Measurements from ENCODE around the gene AGPAT2. TPM values are rescaled to one million over a fixed set of nuclear protein-coding genes. Genes with fewer than 3 reads are reported as not detected.
"Not testable (repeated sequence)": the region's sequence is repeated elsewhere in the genome, so short reads cannot be mapped to it uniquely, and the experiment has no call there.

AGPAT2 gene
- total and polyA plus RNA-seq, 7 experiments from 2014 or later = 2.3 to 20.6 (median 12.0) TPM

DNA sequence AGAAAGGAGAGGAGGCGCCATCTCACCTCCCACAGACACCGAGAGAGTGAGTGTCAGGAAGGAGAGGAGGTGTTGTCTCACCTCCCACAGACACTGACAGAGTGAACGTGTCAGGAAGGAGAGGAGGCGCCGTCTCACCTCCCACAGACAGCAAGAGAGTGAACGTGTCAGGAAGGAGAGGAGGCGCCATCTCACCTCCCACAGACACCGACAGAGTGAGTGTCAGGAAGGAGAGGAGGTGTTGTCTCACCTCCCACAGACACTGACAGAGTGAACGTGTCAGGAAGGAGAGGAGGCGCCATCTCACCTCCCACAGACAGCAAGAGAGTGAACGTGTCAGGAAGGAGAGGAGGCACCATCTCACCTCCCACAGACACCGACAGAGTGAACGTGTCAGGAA, 55.2 kb downstream of the AGPAT2 start:
- not testable (repeated sequence) for H3K4me3 Mint-ChIP-seq; H3K4me1 ChIP-seq (ENCODE audit: control insufficient read depth in 2 of 2, insufficient read depth in 2 of 2, low read length in 2 of 2); H3K27me3 Mint-ChIP-seq; H3K27me3 ChIP-seq (ENCODE audit: control insufficient read depth in 2 of 2, insufficient read depth in 2 of 2, low read length in 2 of 2); ATAC-seq; H3K4me3 ChIP-seq (ENCODE audit: low read length); H3K27ac ChIP-seq (ENCODE audit: low read depth, low read length); H3K36me3 ChIP-seq (ENCODE audit: control insufficient read depth in 2 of 3, insufficient read depth in 3 of 3, low read length in 3 of 3); H3K9me3 Mint-ChIP-seq; H3K9me3 ChIP-seq (ENCODE audit: control insufficient read depth in 2 of 3, low read length in 3 of 3); H3K36me3 Mint-ChIP-seq; H3K4me1 Mint-ChIP-seq; H3K27ac Mint-ChIP-seq
- intact Hi-C loops (cut with micrococcal nuclease) = loop anchor here (5.0 kb wide), 2 partner anchors 230 to 320 kb away; partner anchors contain the start of gene SNAPC4 (in 1 of the 2)
- ChIA-PET CTCF (interaction anchor here (0.6 to 1.4 kb wide), 7 partner anchors 24 to 561 kb away, joined by 3 to 55 read pairs (median 3); no protein-coding TSS in a partner anchor), POLR2A (interaction anchor here (0.6 to 1.1 kb wide), 4 partner anchors 93 to 148 kb away, joined by 3 to 6 read pairs (median 4); no protein-coding TSS in a partner anchor)
- peak in 3 of 9 donors; percentile 16 to 31 (median 30) for DNase-seq

DNA sequence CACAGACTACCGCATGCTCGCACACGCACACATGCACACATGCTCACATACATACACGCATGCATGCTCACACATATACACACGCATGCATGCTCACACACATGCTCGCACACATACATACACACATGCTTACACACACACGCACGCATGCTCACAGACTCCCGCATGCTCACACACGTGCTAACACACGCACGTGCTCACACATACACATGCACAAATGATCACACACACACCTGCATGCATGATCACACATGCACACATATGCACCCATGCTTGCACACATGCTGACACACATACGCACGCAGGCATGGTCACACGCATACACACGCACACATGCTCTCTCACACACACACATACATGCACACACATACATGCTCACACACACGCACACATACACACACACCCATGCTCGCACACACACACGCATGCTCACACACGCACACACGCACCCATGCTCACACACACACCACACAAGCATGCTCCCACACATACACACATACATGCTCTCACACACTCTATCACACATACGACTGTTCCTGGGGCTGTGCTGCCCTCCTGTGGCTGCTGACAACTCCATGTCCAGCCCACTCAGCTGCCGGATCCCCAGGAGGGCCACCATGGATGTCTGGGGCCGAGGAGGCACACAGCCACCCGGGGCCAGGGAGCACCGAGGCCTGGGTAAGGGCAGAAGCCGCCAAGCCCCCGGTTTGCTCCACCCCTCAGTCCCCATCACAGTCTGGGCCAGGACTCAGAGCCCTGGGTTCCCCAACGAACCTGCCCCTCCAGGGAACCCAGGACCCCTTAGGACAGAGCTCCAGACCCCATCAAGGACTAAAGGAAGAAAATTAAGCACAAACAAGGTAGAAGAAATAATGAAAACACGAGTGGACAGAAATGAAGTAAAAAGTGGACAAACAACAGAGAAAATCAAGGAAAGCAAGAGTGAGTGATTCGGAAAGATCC, 55.9 kb downstream of the AGPAT2 start:
- ATAC-seq = peak; percentile 98
- CTCF ChIA-PET = interaction anchor here (0.6 to 1.4 kb wide), 7 partner anchors 25 to 562 kb away, joined by 3 to 55 read pairs (median 3); no protein-coding TSS in a partner anchor
- peaks cover 0 to 4% (median 0%) of the 10 kb centered on the region in 7 donors for H3K4me1 Mint-ChIP-seq

DNA sequence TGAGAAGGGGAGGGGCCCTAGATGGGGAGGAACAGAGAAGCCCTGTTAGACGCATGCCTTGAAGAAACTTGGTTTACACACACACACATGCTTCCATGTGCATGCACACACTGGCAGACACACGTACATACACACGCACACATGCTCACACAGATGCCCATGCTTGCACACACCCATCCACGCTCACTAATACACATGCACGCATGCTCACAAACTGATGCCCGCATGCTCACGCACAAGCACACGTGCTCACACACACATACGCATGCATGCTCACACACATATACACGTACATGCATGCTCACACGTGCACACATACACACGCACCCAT, 56.6 kb downstream of the AGPAT2 start:
- Mint-ChIP-seq H3K4me1 (peaks cover 0 to 4% (median 0%) of the 10 kb centered on the region in 7 donors), H3K9me3 (peaks cover 0 to 1% (median 0%) of the 10 kb centered on the region in 11 donors), H3K27ac (no peak overlapping the region), H3K36me3 (no peaks in the 10 kb centered on the region), H3K4me3 (no peak overlapping the region), H3K27me3 (peaks cover 0 to 5% (median 0%) of the 10 kb centered on the region in 5 donors)
- H3K9me3 ChIP-seq (ENCODE audit: control insufficient read depth in 2 of 3, low read length in 3 of 3) = no peaks in the 10 kb centered on the region
- peaks cover 0 to 9% of the 10 kb centered on the region in 2 donors for H3K4me1 ChIP-seq (ENCODE audit: control insufficient read depth in 2 of 2, insufficient read depth in 2 of 2, low read length in 2 of 2)
- CTCF ChIA-PET = interaction anchor here (0.6 to 7.0 kb wide), 2 partner anchors 80 to 143 kb away, joined by 3 to 75 read pairs; no protein-coding TSS in a partner anchor
- no peak overlapping the region for H3K27ac ChIP-seq (ENCODE audit: low read depth, low read length)
- intact Hi-C loops (cut with micrococcal nuclease) = loop anchor here (2.0 to 5.0 kb wide), 4 partner anchors 14 to 318 kb away; partner anchors contain the start of gene SNAPC4 (in 1 of the 2)
- DNase-seq (no peak), ATAC-seq (no peak)
- H3K27me3 ChIP-seq (ENCODE audit: control insufficient read depth in 2 of 2, insufficient read depth in 2 of 2, low read length in 2 of 2) = no peaks in the 10 kb centered on the region
- no peak overlapping the region for H3K4me3 ChIP-seq (ENCODE audit: low read length)
- no peaks in the 10 kb centered on the region for H3K36me3 ChIP-seq (ENCODE audit: control insufficient read depth in 2 of 3, insufficient read depth in 3 of 3, low read length in 3 of 3)
- POLR2A ChIA-PET = no interaction called here

More for the DNA sequence above, 55.9 kb downstream of the AGPAT2 start:
- Histone ChIP-seq H3K4me1 (ENCODE audit: control insufficient read depth in 2 of 2, insufficient read depth in 2 of 2, low read length in 2 of 2) (peaks cover 0 to 9% of the 10 kb centered on the region in 2 donors), H3K27ac (ENCODE audit: low read depth, low read length) (no peak overlapping the region), H3K9me3 (ENCODE audit: control insufficient read depth in 2 of 3, low read length in 3 of 3) (no peaks in the 10 kb centered on the region), H3K27me3 (ENCODE audit: control insufficient read depth in 2 of 2, insufficient read depth in 2 of 2, low read length in 2 of 2) (no peaks in the 10 kb centered on the region), H3K36me3 (ENCODE audit: control insufficient read depth in 2 of 3, insufficient read depth in 3 of 3, low read length in 3 of 3) (no peaks in the 10 kb centered on the region), H3K4me3 (ENCODE audit: low read length) (no peak overlapping the region)
- DNase-seq = peak; percentile 67 to 87 (median 78)
- H3K36me3 Mint-ChIP-seq = no peaks in the 10 kb centered on the region
- peaks cover 0 to 1% (median 0%) of the 10 kb centered on the region in 11 donors for H3K9me3 Mint-ChIP-seq
- POLR2A ChIA-PET = interaction anchor here (0.6 to 1.1 kb wide), 4 partner anchors 93 to 148 kb away, joined by 3 to 6 read pairs (median 4); no protein-coding TSS in a partner anchor
- intact Hi-C loops (cut with micrococcal nuclease) = loop anchor here (1.0 to 5.0 kb wide), 5 partner anchors 13 to 319 kb away; partner anchors contain the start of gene SNAPC4 (in 1 of the 2)
- H3K4me3 Mint-ChIP-seq = no peak overlapping the region
- peaks cover 0 to 5% (median 0%) of the 10 kb centered on the region in 5 donors for H3K27me3 Mint-ChIP-seq
- H3K27ac Mint-ChIP-seq = no peak overlapping the region

DNA sequence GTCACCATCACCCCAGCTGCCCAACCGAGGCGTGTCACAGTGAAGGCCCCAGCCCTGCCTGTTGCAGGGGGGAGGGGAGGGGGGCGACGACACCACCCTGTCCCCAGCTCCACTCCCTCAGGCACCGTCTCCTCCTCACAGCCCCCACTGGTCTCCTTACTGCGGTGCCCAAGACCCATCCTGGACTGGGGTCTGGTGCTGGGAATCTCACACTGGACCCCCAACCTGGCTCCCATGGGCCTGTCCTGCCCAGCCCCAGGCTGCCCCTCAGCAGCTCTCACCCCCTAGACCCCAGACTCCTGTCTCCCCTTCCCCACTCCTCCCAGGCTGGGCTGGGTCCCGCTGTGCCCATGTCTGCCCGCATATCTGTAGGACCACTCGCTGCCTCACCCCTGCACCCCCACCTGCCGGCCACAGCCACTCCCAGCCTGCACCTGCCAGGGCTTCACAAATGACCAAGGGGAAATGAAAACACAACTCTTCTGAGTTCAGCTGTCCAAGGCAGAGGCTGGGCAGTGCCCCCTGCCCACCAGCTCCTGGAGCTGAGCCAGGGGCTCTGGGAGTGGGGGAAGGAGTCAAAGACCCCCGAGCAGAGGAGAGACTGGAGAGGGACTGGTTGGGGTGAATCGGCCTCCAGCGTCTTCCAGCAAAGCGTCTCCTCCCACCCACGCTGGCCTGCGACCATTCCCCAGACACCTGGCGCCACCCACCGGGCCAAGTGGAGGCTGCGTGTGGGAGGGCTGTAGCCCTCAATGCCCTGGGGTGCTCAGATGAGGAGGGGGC, 57.2 kb downstream of the AGPAT2 start:
- Histone ChIP-seq H3K36me3 (ENCODE audit: control insufficient read depth in 2 of 3, insufficient read depth in 3 of 3, low read length in 3 of 3) (no peaks in the 10 kb centered on the region), H3K9me3 (ENCODE audit: control insufficient read depth in 2 of 3, low read length in 3 of 3) (no peaks in the 10 kb centered on the region), H3K27ac (ENCODE audit: low read depth, low read length) (no peak overlapping the region), H3K4me1 (ENCODE audit: control insufficient read depth in 2 of 2, insufficient read depth in 2 of 2, low read length in 2 of 2) (peaks cover 0 to 9% of the 10 kb centered on the region in 2 donors), H3K4me3 (ENCODE audit: low read length) (no peak overlapping the region), H3K27me3 (ENCODE audit: control insufficient read depth in 2 of 2, insufficient read depth in 2 of 2, low read length in 2 of 2) (no peaks in the 10 kb centered on the region)
- CTCF ChIA-PET = interaction anchor here (0.6 to 7.0 kb wide), 3 partner anchors 17 to 143 kb away, joined by 3 to 75 read pairs (median 3); no protein-coding TSS in a partner anchor
- Mint-ChIP-seq H3K27me3 (peaks cover 0 to 5% (median 0%) of the 10 kb centered on the region in 5 donors), H3K36me3 (no peaks in the 10 kb centered on the region), H3K27ac (peak overlapping the region in 1 of 9 donors; percentile 49), H3K9me3 (peaks cover 0 to 1% (median 0%) of the 10 kb centered on the region in 11 donors), H3K4me3 (no peak overlapping the region), H3K4me1 (peaks cover 0 to 4% (median 0%) of the 10 kb centered on the region in 7 donors)
- ATAC-seq = peak; percentile 67
- DNase-seq = peak; percentile 31 to 68 (median 59)
- intact Hi-C loops (cut with micrococcal nuclease) = loop anchor here (2.0 to 5.0 kb wide), 4 partner anchors 15 to 318 kb away; partner anchors contain the start of gene SNAPC4 (in 1 of the 2)
- POLR2A ChIA-PET = interaction anchor here (1.0 kb wide), 1 partner anchor 143 kb away, joined by 4 read pairs; no protein-coding TSS in a partner anchor

DNA sequence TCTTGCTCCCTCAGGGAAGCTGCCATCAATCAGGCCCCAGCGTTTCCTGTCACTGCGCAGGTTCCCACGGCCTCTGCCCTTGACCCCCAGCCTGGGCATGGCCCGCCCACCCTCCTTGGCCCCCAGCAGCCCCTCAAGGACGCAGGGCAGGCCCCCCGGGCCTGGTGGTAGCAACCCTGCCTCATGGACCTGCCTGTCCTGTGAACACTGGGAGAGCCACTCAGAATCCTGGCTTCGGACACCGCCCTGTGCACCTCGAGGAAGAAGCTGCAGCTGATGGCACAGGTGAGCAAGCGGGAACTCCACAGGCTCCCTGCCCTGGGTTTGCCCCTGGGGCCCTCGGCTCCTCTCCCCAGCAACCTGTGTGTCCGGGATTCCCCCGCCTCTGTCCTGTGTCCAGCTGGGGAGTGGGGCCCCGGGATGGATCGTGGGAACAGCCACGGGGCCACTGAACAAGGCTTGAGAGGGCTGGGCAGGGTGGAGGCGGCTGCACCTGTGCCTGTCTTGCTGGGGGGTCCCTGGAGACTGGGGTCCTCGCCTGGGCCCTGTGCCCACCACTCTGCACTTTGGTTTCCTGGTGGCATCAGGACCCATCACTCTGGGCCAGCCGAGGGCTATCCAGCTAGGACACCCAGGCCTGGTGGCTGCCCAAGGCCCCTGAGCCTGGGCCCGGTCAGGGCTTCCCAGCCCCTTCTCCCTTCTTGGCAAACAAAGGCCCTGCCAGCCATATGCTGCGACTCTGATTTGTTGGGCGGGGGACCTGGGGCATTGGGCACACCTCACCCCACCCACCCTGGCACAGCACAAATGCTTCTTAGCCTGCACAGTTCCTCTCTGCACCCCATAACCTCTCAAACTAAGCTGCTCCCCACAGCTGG, 58.0 kb downstream of the AGPAT2 start:
- Histone ChIP-seq H3K27me3 (ENCODE audit: control insufficient read depth in 2 of 2, insufficient read depth in 2 of 2, low read length in 2 of 2) (no peaks in the 10 kb centered on the region), H3K4me3 (ENCODE audit: low read length) (no peak overlapping the region), H3K9me3 (ENCODE audit: control insufficient read depth in 2 of 3, low read length in 3 of 3) (no peaks in the 10 kb centered on the region), H3K36me3 (ENCODE audit: control insufficient read depth in 2 of 3, insufficient read depth in 3 of 3, low read length in 3 of 3) (no peaks in the 10 kb centered on the region), H3K4me1 (ENCODE audit: control insufficient read depth in 2 of 2, insufficient read depth in 2 of 2, low read length in 2 of 2) (peaks cover 0 to 9% of the 10 kb centered on the region in 2 donors), H3K27ac (ENCODE audit: low read depth, low read length) (no peak overlapping the region)
- Mint-ChIP-seq H3K27ac (peak overlapping the region in 1 of 9 donors; percentile 49), H3K36me3 (no peaks in the 10 kb centered on the region), H3K27me3 (peaks cover 0 to 5% (median 0%) of the 10 kb centered on the region in 5 donors), H3K9me3 (peaks cover 0 to 1% (median 0%) of the 10 kb centered on the region in 11 donors), H3K4me3 (no peak overlapping the region), H3K4me1 (peaks cover 0 to 4% (median 0%) of the 10 kb centered on the region in 7 donors)
- ATAC-seq = no peak
- CTCF ChIA-PET = interaction anchor here (0.8 to 7.0 kb wide), 2 partner anchors 16 to 142 kb away, joined by 3 to 75 read pairs; no protein-coding TSS in a partner anchor
- no peak for DNase-seq
- POLR2A ChIA-PET = interaction anchor here (1.0 to 1.2 kb wide), 2 partner anchors 81 to 143 kb away, joined by 4 read pairs; no protein-coding TSS in a partner anchor
- intact Hi-C loops (cut with micrococcal nuclease) = no loop called here

All from naive thymus-derived CD4-positive, alpha-beta T cell (primary cell).